ENCODE measurements around the gene GDF10.

Gene GDF10, protein sequence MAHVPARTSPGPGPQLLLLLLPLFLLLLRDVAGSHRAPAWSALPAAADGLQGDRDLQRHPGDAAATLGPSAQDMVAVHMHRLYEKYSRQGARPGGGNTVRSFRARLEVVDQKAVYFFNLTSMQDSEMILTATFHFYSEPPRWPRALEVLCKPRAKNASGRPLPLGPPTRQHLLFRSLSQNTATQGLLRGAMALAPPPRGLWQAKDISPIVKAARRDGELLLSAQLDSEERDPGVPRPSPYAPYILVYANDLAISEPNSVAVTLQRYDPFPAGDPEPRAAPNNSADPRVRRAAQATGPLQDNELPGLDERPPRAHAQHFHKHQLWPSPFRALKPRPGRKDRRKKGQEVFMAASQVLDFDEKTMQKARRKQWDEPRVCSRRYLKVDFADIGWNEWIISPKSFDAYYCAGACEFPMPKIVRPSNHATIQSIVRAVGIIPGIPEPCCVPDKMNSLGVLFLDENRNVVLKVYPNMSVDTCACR

DNA sequence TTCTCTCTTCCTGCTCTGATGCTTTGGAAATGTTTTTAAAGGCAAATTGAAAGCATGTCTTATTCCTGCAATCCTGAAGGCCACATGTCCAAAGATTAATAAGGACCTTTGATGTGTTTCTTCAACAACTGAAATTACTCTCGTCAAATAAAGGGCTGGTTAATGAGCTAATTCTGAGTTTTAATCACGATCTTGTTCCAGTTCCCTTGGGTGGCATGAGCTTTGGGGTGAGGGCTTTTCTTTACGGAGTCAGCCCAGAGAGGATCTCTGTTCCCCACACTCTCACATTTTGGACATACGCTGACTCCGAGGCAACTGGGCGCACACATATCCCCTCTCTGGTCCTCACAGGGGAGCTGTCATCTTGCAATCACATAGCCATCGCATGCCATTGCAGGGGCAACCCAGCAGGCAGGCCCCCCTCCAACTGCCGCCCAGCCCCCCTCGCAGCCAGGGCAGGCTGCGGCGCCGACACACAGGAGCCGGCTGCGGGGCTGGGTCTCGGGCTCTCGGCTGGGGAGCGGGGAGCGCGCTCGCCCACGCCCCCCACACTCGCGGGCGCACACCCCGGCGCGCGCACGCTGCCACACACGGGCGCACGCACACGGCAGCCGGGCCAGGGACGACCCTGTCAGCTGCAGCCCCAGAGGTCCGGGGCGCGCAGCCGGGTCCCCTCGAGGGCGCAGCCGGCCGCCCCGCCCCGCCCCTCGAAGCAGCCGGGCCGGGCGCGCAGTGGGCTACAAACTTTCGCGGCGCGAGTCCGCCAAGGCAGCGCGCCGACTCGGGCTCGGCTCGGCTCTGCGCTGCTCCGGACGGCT lies at the start of gene GDF10:
GDF10 (plus strand) TSS at position 587 of the 818 bp plus-strand sequence. CDS start 455 bp downstream, outside the sequence.
- no peak within 1 kb of the TSS for H3K27ac ChIP-seq
- no peak for TF ChIP-seq ZFX (IDR thresholded peaks at IDR 0.05; ENCODE audit: borderline replicate concordance)

DNA sequence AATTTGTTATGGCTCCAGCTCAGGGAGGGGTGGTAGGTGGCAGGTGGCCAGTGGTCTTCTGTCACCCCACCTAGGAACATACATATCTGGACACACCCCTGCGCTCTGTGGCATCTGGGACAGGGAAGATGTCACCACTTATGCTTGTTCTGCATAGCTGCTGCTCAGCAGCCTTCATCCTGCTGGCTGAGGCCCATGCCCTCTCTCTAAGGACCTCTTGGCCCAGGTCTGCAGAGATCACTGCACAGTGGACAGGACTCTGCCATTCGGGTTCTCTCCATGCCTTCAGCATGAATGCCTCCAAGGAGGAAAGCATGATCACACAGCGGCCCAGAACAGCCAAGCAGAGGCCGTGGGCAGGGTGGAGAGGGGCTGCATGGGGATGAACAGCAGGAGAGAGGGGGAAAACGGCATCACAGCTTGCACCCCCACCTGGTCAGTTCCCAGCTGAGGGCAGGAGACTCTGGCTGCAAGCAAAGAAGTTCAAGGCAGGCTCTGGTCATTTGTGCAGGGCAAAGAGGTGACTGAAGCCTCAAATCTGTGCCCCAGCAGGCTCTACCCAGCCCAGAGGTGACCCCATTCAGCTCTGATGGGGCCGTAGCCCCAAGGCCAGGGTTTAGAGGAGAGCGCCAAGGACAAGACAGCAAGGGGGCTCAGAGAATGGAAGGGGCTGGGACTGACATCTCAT lies 47.8 kb upstream of the GDF10 start:
- no peak overlapping the region for H3K27ac ChIP-seq
- TF ChIP-seq, protein P1, sequence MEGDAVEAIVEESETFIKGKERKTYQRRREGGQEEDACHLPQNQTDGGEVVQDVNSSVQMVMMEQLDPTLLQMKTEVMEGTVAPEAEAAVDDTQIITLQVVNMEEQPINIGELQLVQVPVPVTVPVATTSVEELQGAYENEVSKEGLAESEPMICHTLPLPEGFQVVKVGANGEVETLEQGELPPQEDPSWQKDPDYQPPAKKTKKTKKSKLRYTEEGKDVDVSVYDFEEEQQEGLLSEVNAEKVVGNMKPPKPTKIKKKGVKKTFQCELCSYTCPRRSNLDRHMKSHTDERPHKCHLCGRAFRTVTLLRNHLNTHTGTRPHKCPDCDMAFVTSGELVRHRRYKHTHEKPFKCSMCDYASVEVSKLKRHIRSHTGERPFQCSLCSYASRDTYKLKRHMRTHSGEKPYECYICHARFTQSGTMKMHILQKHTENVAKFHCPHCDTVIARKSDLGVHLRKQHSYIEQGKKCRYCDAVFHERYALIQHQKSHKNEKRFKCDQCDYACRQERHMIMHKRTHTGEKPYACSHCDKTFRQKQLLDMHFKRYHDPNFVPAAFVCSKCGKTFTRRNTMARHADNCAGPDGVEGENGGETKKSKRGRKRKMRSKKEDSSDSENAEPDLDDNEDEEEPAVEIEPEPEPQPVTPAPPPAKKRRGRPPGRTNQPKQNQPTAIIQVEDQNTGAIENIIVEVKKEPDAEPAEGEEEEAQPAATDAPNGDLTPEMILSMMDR (IDR thresholded peaks at IDR 0.05) = no peak
- no peak for TF ChIP-seq ZFX (IDR thresholded peaks at IDR 0.05; ENCODE audit: borderline replicate concordance)

DNA sequence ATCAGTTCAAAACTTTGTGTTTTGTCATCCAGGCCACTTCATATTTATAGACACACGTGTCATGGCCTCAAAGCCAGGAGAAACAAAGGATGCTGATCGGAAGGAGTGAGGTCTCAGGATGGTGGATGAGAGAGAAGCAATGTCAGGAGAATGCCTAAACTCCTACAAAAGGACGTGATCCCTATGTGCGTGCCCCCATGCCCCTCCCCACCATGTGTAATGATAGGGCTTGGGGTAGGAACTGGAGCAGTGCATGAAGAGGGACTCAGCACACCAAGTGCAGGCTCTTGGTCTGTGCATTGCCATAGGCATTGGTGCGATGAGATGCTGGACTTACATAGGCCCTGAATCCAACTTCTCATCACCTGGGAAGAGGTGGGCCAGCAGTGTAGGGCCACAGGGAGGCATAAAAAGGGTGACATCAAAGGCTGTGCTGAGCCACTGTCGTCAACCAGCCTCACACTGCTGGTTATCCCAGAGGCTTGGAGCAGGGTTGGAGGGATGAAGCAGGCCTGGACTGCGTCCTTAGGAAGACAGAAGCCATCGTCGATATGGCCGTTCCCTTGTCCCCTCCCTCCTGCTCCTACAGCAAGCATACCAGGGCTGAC lies 46.9 kb upstream of the GDF10 start:
- H3K27ac ChIP-seq = no peak overlapping the region
- TF ChIP-seq ZFX (IDR thresholded peaks at IDR 0.05; ENCODE audit: borderline replicate concordance) = no peak
- TF ChIP-seq, protein P1 (IDR thresholded peaks at IDR 0.05) = no peak

DNA sequence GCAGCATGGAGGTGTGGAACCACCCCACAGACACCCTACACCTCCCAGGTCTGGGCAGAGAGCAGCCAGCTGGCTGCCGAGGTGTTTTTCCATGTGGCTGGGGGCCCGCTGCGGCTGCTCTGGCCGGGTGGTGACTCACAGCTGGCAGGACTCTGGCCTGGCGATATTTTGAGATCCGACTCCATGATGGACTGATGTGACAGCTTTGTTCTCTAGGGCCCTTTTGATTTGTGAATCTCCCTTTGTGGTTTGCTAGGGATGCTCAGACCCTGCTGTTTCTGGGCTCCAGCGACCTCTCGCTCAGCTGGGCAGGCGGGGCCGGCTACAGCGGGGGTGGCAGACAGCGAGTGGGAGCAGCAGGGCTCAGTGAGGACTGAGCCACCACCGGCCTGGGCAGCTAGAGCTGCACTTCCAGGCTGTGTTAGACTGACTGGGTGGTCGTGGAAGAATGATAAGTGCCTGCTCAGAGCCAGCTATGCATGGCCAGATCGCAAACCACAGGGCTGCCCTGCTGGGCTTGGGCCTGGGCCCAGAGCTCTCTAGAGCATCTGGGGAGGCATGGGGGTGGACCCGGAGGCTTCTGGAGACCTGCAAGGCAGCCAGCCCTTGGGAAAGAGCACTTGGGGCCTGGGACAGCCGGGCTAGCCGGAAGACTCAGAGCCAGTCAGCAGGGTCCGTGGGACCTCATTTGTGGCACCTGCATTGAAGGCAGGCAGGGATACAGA lies 46.2 kb upstream of the GDF10 start:
- no peak for TF ChIP-seq ZFX (IDR thresholded peaks at IDR 0.05; ENCODE audit: borderline replicate concordance)
- TF ChIP-seq, protein P1 (IDR thresholded peaks at IDR 0.05) = no peak

DNA sequence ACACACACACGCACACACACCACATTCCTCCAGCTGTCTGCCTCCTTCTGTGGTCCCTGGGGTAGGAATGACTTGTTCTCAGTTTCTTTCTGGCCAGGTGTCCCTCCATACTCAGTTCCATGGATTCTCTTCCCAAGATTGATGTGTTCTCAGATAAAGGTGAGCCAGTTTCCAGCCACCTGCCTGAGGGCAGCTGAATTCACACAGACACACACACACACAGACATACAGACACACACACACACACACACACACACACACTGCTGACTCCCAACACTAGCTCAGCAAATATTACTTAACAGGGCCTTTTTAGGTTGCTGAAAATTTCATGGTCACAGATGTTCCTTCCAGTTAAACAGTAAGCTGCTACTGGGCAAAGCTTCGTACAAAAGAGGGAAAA lies 45.4 kb upstream of the GDF10 start:
- TF ChIP-seq ZFX (IDR thresholded peaks at IDR 0.05; ENCODE audit: borderline replicate concordance) = no peak
- TF ChIP-seq, protein P1 (IDR thresholded peaks at IDR 0.05) = no peak
- no peak overlapping the region for H3K27ac ChIP-seq

More for the DNA sequence above, 46.2 kb upstream of the GDF10 start:
- no peak overlapping the region for H3K27ac ChIP-seq

DNA sequence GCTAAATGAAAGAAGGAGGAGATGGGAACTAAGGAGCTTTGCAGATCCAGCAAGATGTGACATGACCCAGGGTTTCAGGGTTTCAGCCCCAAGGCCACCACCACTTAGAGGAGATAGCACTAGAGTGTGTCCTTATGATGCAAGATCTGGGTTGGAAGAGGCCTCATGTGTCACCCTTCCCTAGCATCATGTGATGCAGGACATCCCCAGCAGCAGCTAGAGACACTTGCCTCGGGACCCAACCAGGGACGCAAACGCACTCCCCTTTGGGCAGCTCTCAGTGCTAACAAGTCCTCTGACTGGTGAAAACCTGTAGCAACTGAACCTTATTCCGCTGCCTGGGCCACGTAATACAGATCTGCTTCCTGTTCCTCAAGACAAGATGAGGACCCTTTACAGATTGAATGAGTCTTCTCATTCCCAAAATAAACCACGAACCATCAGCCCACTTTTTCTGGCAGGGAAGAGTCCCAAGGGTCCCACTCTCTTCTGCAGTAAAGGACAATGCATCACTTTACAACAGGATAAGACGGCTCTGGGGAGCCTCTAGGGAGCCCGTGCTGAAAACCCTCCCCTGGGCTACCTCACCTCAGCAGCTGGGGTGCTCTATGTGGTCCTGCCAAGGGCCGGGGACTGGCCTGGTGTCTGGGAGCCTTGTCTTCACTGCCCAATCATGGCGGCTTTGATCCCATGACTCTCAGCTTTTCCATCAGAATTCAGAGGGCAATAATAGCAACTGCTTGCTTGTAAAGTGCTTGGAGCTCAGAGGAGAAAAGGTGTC lies 44.8 kb upstream of the GDF10 start:
- no peak overlapping the region for H3K27ac ChIP-seq

DNA sequence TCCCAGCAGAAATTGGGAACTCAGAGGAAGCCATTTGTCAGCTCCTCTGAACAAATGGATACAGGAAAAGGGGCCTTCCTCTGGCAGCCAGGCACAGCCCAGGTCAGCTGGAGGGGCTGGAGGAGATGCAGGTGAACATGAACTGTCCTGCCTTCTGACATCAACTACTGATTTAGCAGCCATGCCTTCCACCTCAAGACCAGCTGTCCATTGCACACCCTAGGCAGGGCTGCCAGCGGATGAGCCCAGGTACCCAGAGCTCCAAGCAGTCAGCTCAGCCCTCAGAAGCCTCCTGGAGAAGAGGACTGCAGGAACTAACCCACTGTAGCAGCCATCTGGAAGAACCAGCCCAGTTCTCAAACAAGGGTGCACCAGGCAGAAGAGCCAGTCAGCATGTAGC lies 44.1 kb upstream of the GDF10 start:
- TF ChIP-seq, protein P1 (IDR thresholded peaks at IDR 0.05) = no peak
- TF ChIP-seq ZFX (IDR thresholded peaks at IDR 0.05; ENCODE audit: borderline replicate concordance) = no peak
- H3K27ac ChIP-seq = no peak overlapping the region

More for the DNA sequence above, 44.8 kb upstream of the GDF10 start:
- no peak for TF ChIP-seq ZFX (IDR thresholded peaks at IDR 0.05; ENCODE audit: borderline replicate concordance)
